ENCODE data around the gene SYNGAP1.

- no peak for TF ChIP-seq MXI1 (IDR thresholded peaks at IDR 0.05; ENCODE audit: low read depth, low read length)
- TF ChIP-seq USF2 (IDR thresholded peaks at IDR 0.05; ENCODE audit: borderline replicate concordance, low read depth, low read length), result no peak
- TF ChIP-seq EP300 (IDR thresholded peaks at IDR 0.05; ENCODE audit: borderline replicate concordance in 1 of 2, low read depth in 1 of 2, low read length in 1 of 2), result no peak
- TF ChIP-seq CTCF (IDR thresholded peaks at IDR 0.05), result no peak
- no peak for TF ChIP-seq ZBTB33 (IDR thresholded peaks at IDR 0.05; ENCODE audit: borderline replicate concordance, low read depth)
- no peak for TF ChIP-seq POLR2AphosphoS5 (IDR thresholded peaks at IDR 0.05; ENCODE audit: low read depth, low read length)
- no peak for TF ChIP-seq RCOR1 (IDR thresholded peaks at IDR 0.05; ENCODE audit: low read length)
- TF ChIP-seq RAD21 (IDR thresholded peaks at IDR 0.05; ENCODE audit: low read length), result no peak
These were observed 84.6 kb downstream of the SYNGAP1 start for GRCh38 chr6:33504486-33504885.

Data from SK-N-SH (cell line).